Activated CD8-positive, alpha-beta memory T cell treated with anti-CD3 and anti-CD28 coated beads for 48 hours (primary cell): ENCODE results near the gene OR2B6.

Experiments used
- DNase-seq, 3 experiments: peaks; one replicate each; pipeline ENCODE4 v3.0.0-alpha.2; 2020; ENCODE audit warnings: low read depth in 2 of 3, low spot score in 2 of 3

OR2B6 gene

DNA sequence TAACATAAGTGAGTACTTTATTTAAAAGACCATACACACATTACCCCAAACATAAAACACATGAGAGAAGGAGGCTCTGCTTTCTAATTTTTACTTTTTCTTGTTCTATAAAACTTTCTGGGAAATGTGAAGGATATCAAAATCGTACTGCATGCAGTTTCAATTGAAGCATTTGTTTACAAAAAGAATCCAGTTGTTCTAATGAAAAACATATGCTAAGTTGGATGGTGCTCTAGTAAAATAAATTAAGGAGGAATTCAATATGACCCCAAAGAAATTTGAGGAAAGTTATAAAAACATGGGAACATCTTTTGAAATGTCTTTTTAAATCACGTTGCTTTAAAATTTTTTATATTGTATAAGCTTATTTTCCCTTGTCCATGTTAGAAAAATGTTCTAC, 37.6 kb downstream of the OR2B6 start:
- no peak for DNase-seq

GRCh38 chr6:28000351-28001045, 43.5 kb downstream of the OR2B6 start:
- no peak for DNase-seq

DNA sequence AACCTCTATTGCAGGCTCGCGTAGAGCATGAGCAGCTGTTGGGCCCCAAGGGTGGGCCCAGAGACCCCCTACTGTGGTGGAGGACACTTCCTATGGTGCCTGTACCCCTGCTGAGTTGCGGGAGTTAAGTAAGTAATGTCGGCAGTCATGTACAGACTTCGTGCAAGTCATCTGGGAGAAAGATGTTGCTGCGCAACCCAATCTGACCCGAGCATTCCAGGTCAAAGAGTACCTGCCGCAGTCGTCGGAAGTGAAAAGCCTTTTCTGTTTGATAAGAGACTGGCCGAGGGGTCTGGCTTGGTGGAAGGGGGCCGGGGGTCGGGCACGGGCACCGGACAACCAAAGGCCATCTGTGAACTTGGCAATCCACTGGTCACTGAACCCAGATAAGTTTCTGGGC, 44.3 kb downstream of the OR2B6 start:
- DNase-seq, result no peak

GRCh38 chr6:28001751-28002150, 44.7 kb downstream of the OR2B6 start:
- no peak for DNase-seq

DNA sequence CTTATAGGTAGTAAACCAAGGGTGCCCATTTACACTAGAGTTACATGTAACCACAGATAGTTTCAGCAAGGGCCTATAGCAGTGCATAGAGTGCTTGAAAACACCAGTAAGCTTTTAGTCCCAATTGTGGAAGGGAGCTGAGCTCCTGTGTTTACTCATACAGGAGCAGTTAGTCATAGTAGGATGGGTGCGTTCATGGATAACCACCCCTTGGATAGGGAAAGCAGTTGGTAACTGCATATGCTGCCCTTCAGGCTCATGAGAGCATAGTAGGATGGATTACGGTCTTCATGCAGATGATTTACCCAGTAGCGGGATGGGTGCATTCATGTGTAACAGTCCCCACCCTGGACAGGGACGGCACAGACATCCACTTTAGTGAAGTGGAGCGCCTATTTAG, 45.1 kb downstream of the OR2B6 start:
- DNase-seq, result no peak

DNA sequence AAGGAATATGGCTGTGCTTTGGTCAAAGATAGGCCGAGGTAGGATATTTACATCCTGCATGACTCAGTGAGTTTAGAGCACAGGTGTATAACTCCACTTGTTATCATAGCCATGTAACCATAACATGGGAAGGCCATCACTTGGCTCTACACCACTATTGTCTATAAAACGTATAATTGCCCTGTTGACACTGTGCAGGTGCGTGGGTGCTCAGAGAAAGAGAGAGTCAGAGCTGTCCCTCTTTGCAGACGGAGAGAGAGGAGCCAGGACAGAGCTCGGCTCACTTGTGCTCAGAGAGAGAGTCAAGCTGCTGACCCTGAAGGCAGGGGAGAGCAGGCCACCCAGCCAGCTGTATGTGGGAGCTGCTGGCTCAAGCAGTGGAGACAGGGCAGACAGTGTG, 46.0 kb downstream of the OR2B6 start:
- DNase-seq, result no peak

- no peak for DNase-seq
These were observed 46.6 kb downstream of the OR2B6 start for GRCh38 chr6:28003661-28004060.

GRCh38 chr6:28004350-28005151, 47.5 kb downstream of the OR2B6 start:
- DNase-seq, result no peak

DNA sequence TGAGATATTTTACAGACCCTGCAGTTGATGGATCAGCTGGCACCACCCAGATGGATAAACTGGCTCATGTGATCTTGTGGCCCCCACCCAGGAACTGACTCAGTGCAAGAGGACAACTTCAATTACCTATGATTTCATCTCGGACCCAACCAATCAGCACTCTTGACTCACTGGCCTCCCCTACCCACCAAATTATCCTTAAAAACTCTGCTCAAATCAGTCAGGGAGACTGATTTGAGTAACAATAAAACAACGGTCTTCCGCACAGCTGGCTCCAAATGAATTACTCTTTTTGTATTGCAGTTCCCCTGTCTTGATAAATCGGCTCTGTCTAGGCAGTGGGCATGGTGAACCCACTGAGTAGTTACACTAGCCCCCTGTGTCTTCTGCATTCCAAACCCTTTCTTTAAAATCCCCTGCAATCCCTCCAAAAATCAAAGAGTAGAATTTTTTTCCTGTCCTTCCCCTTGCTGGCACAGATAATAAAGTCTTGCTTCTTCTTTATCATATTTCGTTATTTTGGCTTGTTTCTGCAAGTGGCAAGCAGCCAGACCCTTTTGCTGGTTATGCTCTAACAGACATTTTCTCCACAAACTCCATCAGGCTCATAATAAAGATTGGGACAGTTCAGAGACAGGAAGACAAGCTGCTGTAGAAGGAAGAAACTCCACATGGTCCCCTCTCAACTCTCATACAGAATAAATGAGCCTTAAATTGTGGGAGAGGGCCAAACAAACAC, 48.3 kb downstream of the OR2B6 start:
- no peak for DNase-seq

GRCh38 chr6:28005975-28006374, 48.9 kb downstream of the OR2B6 start:
- DNase-seq, result no peak
